Measurements from ENCODE around the gene BAMBI. TPM values are rescaled to one million over a fixed set of nuclear protein-coding genes. Genes with fewer than 3 reads are reported as not detected.
A peak's percentile ranks its signal among the peaks of the same experiment; 100 is the strongest.

Gene BAMBI
- total RNA-seq, 4 donors from 2014 or later = 0.22 to 0.92 (median 0.53) TPM

GRCh38 chr10:28674782-28675181, 2.5 kb upstream of the BAMBI start:
- H3K4me3 ChIP-seq (replicated peaks in 1 of 3) = no peak overlapping the region
- intact Hi-C loops (cut with DNase I) = loop anchor here (5.0 kb wide), 1 partner anchor 628 kb away; no protein-coding TSS in a partner anchor
- H3K9me3 ChIP-seq = no peaks in the 10 kb centered on the region
- H3K27me3 ChIP-seq = no peaks in the 10 kb centered on the region
- no peak for DNase-seq
- H3K4me1 ChIP-seq = peaks cover 9 to 14% of the 10 kb centered on the region in 2 donors
- no peak for TF ChIP-seq CTCF (IDR thresholded peaks at IDR 0.05)
- no peak for TF ChIP-seq POLR2A (IDR thresholded peaks at IDR 0.05)
- H3K36me3 ChIP-seq = no peaks in the 10 kb centered on the region
- H3K27ac ChIP-seq = no peak overlapping the region
- 89 to 93% methylated on average over 3 of the region's 3 CpGs for WGBS, 2 donors

GRCh38 chr10:28676326-28676967, 874 bp upstream of the BAMBI start:
- peak in 1 of 2 donors; percentile 17 for DNase-seq

GRCh38 chr10:28677888-28678686, 766 bp downstream of the BAMBI start:
- H3K4me3 ChIP-seq (replicated peaks in 1 of 3) = peak overlapping the region; percentile 44 to 87 (median 57)
- 18 to 20% methylated on average over 16 to 19 of the region's 54 CpGs for WGBS, 2 donors
- no peaks in the 10 kb centered on the region for H3K9me3 ChIP-seq
- peaks cover 9 to 14% of the 10 kb centered on the region in 2 donors for H3K4me1 ChIP-seq
- H3K27me3 ChIP-seq = no peaks in the 10 kb centered on the region
- H3K27ac ChIP-seq = no peak overlapping the region
- intact Hi-C loops (cut with DNase I) = loop anchor here (5.0 kb wide), 1 partner anchor 624 kb away; no protein-coding TSS in a partner anchor
- peak; percentile 21 to 27 for DNase-seq
- no peaks in the 10 kb centered on the region for H3K36me3 ChIP-seq
- TF ChIP-seq CTCF (IDR thresholded peaks at IDR 0.05) (no peak), POLR2A (IDR thresholded peaks at IDR 0.05) (no peak)

More at GRCh38 chr10:28676326-28676967, 874 bp upstream of the BAMBI start:
- Histone ChIP-seq H3K27ac (no peak overlapping the region), H3K36me3 (no peaks in the 10 kb centered on the region), H3K27me3 (no peaks in the 10 kb centered on the region), H3K4me3 (replicated peaks in 1 of 3) (peak overlapping the region; percentile 29 to 46 (median 40)), H3K4me1 (peaks cover 9 to 14% of the 10 kb centered on the region in 2 donors), H3K9me3 (no peaks in the 10 kb centered on the region)
- TF ChIP-seq POLR2A (IDR thresholded peaks at IDR 0.05) (no peak), CTCF (IDR thresholded peaks at IDR 0.05) (no peak)
- 12 to 19% methylated on average over 15 to 18 of the region's 25 CpGs for WGBS, 2 donors
- intact Hi-C loops (cut with DNase I) = loop anchor here (5.0 kb wide), 1 partner anchor 626 kb away; no protein-coding TSS in a partner anchor

- intact Hi-C loops (cut with DNase I) = loop anchor here (5.0 kb wide), 1 partner anchor 623 kb away; no protein-coding TSS in a partner anchor
- Histone ChIP-seq H3K36me3 (no peaks in the 10 kb centered on the region), H3K9me3 (no peaks in the 10 kb centered on the region), H3K27me3 (no peaks in the 10 kb centered on the region), H3K27ac (no peak overlapping the region), H3K4me1 (peaks cover 9 to 14% of the 10 kb centered on the region in 2 donors), H3K4me3 (replicated peaks in 1 of 3) (no peak overlapping the region)
- no peak for TF ChIP-seq POLR2A (IDR thresholded peaks at IDR 0.05)
- TF ChIP-seq CTCF (IDR thresholded peaks at IDR 0.05) = no peak
- 51 to 76% methylated on average over 12 of the region's 12 CpGs for WGBS, 2 donors
- no peak for DNase-seq
Measured at GRCh38 chr10:28678687-28679457, 1.6 kb downstream of the BAMBI start.
